GM10266 (cell line): Measurements from ENCODE around the gene ZNF334.

Experiments used
- DNase-seq: peaks from one replicate; pipeline ENCODE4 v3.0.0; 2012; ENCODE audit errors: extremely low spot score
- TF ChIP-seq, protein P1 (sequence below): IDR thresholded peaks from 2 replicates; pipeline ENCODE4 v1.5.1; 2012; ENCODE audit warnings: mild to moderate bottlenecking, low read depth; ENCODE audit not compliant: control insufficient read depth, insufficient read depth; ENCODE audit errors: missing control alignments

ZNF334 gene

DNA sequence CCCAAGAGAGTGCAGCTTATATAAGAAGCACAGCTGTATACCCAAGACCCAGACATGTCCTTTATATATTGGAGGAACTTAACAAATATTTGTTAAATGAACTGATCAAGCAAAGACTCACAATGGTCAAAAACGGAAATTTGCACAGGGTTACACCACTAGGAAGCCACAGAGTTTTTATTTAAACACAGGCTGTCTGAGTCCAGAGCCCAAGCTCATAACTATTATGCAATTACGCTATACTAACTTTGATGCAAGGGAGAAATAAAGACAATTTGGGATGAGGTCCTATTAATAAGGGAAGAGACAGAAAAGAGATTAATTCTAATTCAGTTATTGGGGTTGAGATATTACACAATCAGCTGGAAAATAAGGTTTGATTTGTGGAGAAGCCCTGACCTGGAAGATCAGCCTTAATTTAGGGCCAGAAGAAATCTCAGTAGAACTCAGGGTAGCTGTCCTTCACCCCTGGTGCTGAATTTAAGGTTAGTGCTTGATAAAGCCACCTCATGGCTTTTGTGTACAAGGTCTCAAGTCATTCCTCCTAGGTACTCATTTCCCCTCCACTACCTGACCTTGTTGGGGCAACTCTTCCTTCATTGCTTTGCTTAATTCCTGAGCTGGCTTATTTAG, 10.5 kb upstream of the ZNF334 start:
- TF ChIP-seq, protein P1, sequence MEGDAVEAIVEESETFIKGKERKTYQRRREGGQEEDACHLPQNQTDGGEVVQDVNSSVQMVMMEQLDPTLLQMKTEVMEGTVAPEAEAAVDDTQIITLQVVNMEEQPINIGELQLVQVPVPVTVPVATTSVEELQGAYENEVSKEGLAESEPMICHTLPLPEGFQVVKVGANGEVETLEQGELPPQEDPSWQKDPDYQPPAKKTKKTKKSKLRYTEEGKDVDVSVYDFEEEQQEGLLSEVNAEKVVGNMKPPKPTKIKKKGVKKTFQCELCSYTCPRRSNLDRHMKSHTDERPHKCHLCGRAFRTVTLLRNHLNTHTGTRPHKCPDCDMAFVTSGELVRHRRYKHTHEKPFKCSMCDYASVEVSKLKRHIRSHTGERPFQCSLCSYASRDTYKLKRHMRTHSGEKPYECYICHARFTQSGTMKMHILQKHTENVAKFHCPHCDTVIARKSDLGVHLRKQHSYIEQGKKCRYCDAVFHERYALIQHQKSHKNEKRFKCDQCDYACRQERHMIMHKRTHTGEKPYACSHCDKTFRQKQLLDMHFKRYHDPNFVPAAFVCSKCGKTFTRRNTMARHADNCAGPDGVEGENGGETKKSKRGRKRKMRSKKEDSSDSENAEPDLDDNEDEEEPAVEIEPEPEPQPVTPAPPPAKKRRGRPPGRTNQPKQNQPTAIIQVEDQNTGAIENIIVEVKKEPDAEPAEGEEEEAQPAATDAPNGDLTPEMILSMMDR, result no peak
- DNase-seq, result no peak

DNA sequence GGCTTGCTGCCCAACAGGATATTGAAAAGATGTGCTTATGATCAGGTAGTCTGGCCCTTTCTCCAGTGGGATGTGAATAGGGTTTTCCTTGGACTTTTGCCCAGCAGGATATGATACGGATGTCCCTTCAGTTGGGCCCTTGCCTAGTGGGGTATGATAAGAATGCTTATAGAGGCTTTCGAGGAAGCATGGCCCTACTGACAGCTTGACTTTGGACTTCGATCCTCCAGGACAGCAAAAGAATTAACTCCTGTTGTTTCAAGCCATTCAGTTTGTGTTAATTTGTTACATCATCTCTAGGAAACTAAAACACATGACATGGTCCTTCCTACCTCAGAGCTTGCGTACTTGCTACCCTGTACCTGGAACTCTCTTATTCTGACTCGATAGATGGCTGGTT, 9.7 kb upstream of the ZNF334 start:
- TF ChIP-seq, protein P1, result no peak
- no peak for DNase-seq

DNA sequence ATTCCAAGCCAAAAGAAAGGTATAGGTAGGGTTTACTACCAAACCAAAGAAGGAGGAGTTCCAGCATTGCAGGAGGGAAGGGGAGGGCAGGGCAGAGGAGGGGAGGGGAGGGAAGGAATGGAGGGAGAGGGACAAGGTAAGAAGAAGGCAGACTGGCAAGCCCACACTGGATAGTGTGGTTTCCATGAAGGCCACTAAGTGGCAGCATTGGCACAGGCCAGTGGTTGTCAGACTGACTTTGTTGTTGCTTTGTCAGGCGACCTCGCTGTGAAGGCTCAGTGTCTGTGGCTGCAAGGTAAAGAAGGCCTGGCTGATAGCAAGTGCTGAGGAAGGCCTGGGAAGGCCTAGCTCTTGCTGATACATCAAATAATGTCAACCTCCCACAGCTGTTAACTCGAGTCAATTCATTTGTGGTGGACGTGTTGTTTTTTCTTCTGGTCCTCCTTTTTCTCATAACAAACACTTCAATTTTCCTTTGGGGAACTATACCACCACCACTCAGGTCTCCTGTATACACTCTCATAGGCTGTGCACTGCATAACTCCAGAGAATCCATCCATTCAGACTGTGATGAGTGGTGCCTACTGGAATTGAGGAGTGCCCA, 7.7 kb upstream of the ZNF334 start:
- TF ChIP-seq, protein P1, result peak; percentile 77
- peak; percentile 69 for DNase-seq

DNA sequence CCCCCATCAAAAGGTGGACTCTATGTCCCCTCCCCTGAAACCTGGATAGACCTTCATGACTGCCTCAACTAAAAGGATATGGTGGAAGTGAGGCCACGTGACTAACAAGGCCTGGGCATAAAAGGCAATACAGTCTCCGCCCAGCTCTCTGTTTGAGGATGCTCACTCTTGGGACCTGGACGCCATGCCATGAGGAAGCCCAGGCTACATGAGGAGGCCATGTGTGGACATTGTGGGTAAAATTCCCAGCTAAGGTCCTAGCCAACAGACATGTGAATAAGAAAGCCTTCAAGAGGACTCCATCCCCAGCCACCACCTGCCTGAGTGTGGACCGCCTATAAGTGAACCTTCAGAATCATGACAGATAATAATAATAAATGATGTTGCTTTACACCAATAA, 7.2 kb upstream of the ZNF334 start:
- TF ChIP-seq, protein P1, result no peak
- DNase-seq, result no peak

DNA sequence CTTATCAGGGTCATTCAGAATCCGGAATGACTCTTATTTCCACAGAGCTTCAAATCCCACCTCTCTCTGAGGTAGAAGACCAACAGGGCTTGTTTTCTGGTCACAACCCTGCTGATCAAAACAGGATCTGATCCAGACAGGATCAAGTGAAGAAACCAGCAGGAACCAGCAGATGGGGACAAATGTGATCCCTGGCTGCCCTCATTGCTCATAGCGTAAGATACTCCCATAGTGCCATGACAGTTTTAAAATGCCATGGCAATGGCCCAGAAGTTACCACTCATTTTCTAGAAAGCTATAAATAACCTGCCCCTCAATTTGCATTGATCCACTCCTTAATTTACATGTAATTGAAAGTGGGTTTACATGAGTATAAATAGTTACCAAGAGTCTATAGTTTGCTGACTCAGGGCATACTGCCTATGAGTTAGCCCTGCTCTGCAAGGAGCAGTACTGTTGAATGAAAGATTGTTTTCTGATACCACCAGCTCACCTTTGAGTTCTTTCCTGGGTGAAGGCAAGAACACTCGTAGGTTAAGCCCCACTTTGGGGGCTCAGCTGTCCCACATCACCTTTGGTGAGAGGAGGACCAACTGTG, 6.2 kb upstream of the ZNF334 start:
- TF ChIP-seq, protein P1, result no peak
- no peak for DNase-seq

DNA sequence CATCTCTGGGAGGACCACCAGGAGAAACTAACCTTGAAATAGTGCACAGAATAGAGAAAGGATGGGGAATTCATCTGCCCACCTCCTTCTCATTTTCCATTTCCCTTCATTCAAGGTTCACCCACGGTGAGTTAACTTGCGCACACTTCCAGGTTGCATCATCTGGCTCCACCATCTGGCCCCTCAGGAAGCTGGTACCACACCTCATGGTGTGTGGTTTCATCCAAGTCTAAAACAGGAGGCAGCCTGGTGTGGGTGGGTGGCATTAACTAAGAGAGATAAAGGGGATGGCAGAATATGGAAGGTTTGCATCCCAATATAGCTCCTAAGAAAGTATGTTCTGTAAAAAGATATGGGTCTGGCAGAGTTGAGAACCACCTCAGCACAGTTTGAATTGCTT, 3.8 kb downstream of the ZNF334 start:
- TF ChIP-seq, protein P1, result no peak
- no peak for DNase-seq
